Trophoblast cell (in vitro differentiated cells and primary cell): ENCODE data around the gene APOH.

Source experiments
- DNase-seq, 2 donors: peaks; one replicate each; pipeline ENCODE4 v3.0.0-alpha.2; 2016
- H2AFZ ChIP-seq: 2 replicates; pipeline ENCODE4 v1.6.1; 2013; ENCODE audit warnings: low read length, moderate library complexity, mild to moderate bottlenecking; ENCODE audit not compliant: insufficient read depth, poor library complexity
- H2AK5ac ChIP-seq: 2 replicates; pipeline ENCODE4 v1.6.1; 2013; ENCODE audit warnings: mild to moderate bottlenecking, low read length
- H2BK120ac ChIP-seq: 2 replicates; pipeline ENCODE4 v1.6.1; 2013; ENCODE audit warnings: low read length, mild to moderate bottlenecking, moderate library complexity; ENCODE audit not compliant: insufficient read depth, poor library complexity
- H2BK12ac ChIP-seq: 2 replicates; pipeline ENCODE4 v1.6.1; 2013; ENCODE audit warnings: mild to moderate bottlenecking, low read length, moderate library complexity
- H2BK5ac ChIP-seq: 2 replicates; pipeline ENCODE4 v1.6.1; 2013; ENCODE audit warnings: low read length, low read depth, moderate library complexity, mild to moderate bottlenecking; ENCODE audit not compliant: poor library complexity
- H3K14ac ChIP-seq: 2 replicates; pipeline ENCODE4 v1.6.1; 2013; ENCODE audit warnings: mild to moderate bottlenecking, low read length
- H3K18ac ChIP-seq: 2 replicates; pipeline ENCODE4 v1.6.1; 2013; ENCODE audit warnings: mild to moderate bottlenecking, low read length
- H3K23ac ChIP-seq: 2 replicates; pipeline ENCODE4 v1.6.1; 2013; ENCODE audit warnings: low read length
- H3K27ac ChIP-seq: 2 replicates; pipeline ENCODE4 v1.5.1; 2013; ENCODE audit warnings: low read depth, mild to moderate bottlenecking, inconsistent platforms, low read length, moderate library complexity
- H3K27me3 ChIP-seq: 2 replicates; pipeline ENCODE4 v1.6.1; 2013; ENCODE audit warnings: inconsistent platforms, mild to moderate bottlenecking, low read length, moderate library complexity; ENCODE audit not compliant: insufficient read depth
- H3K36me3 ChIP-seq, 2 experiments: 1 replicate in 1 of 2; 2 replicates in 1 of 2; pipeline ENCODE4 v1.6.1; 2013; ENCODE audit warnings: low read length in 2 of 2, mild to moderate bottlenecking in 2 of 2, moderate library complexity in 1 of 2; ENCODE audit not compliant: insufficient read depth in 2 of 2, control insufficient read depth in 1 of 2
- H3K4ac ChIP-seq: 2 replicates; pipeline ENCODE4 v1.6.1; 2013; ENCODE audit warnings: low read depth, mild to moderate bottlenecking, low read length, moderate library complexity
- H3K4me1 ChIP-seq, 2 experiments: 1 replicate in 1 of 2; 2 replicates in 1 of 2; pipeline ENCODE4 v1.6.1; 2013; ENCODE audit warnings: low read length in 2 of 2, mild to moderate bottlenecking in 2 of 2, moderate library complexity in 1 of 2; ENCODE audit not compliant: insufficient read depth in 2 of 2, control insufficient read depth in 1 of 2
- H3K4me2 ChIP-seq: 2 replicates; pipeline ENCODE4 v1.6.1; 2013; ENCODE audit warnings: inconsistent platforms, mild to moderate bottlenecking, low read length, moderate library complexity
- H3K4me3 ChIP-seq: 2 replicates; pipeline ENCODE4 v1.5.1; 2013; ENCODE audit warnings: mild to moderate bottlenecking, low read depth, low read length, inconsistent platforms
- H3K79me1 ChIP-seq: one replicate; pipeline ENCODE4 v1.6.1; 2013; ENCODE audit warnings: low read length
- H3K79me2 ChIP-seq: 2 replicates; pipeline ENCODE4 v1.6.1; 2013; ENCODE audit warnings: low read length, mild to moderate bottlenecking; ENCODE audit not compliant: control insufficient read depth, insufficient read depth, poor library complexity
- H3K9ac ChIP-seq: 2 replicates; pipeline ENCODE4 v1.6.1; 2013; ENCODE audit warnings: mild to moderate bottlenecking, low read length
- H3K9me3 ChIP-seq: 2 replicates; pipeline ENCODE4 v1.6.1; 2013; ENCODE audit warnings: low read depth, mild to moderate bottlenecking, control low read depth, inconsistent platforms, low read length; ENCODE audit not compliant: insufficient read depth
- H4K12ac ChIP-seq: 2 replicates; pipeline ENCODE4 v1.6.1; 2013; ENCODE audit warnings: low read depth, mild to moderate bottlenecking, low read length, moderate library complexity
- H4K8ac ChIP-seq: 2 replicates; pipeline ENCODE4 v1.6.1; 2013; ENCODE audit warnings: low read depth, mild to moderate bottlenecking, low read length, moderate library complexity
- H4K91ac ChIP-seq: one replicate; pipeline ENCODE4 v1.6.1; 2013; ENCODE audit warnings: low read depth, mild to moderate bottlenecking, low read length, moderate library complexity
- WGBS: extraction: QIAGEN DNeasy Blood & Tissue Kit; methylation state at CpG from one replicate; pipeline ENCODE4 v1.1.7; 2013; ENCODE audit warnings: missing lambda C conversion rate; ENCODE audit not compliant: insufficient read length, insufficient coverage; ENCODE audit errors: extremely low coverage; 5-methylcytosine and 5-hydroxymethylcytosine counted together

APOH gene

DNA sequence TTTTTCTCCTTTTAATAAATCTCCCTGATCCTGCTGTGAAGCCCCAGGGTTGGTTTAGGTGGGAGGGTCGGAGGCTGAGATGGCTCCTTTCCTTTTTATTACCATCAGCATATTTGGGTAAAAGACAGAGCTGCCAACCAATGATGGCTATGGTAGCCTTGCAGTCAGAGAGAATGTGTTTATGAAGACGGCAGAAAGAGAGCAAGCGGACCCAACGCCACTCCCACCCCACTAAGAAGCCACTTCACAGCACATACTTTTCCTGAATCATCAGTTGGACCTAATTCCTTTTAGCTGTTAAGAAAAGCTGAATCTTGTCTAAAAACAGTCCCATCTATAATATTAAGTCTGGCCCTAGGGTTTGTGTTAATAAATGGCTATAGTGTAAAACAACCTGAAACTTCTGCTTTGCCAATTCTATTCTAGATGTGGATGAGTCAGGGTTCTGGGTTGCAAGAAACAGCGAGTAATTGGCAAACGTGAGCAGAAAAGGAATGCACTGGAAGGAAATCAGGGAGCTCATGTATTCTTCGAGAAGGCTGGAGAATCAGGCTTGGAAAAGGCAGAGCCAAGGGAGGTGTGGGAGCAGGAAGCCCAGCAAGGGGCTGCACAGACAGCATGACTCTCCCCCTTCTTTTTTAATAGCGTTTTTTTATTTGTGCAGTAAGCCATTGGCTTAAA lies 39.2 kb upstream of the APOH start:
- no CpG with 5 or more reads among the region's 8 CpGs for WGBS
- no peak overlapping the region for H2AFZ ChIP-seq
- H2BK120ac ChIP-seq = no peak overlapping the region
- H2AK5ac ChIP-seq = no peak overlapping the region
- no peak overlapping the region for H2BK5ac ChIP-seq
- no peak overlapping the region for H2BK12ac ChIP-seq
- H3K9ac ChIP-seq = no peak overlapping the region
- no peak overlapping the region for H4K8ac ChIP-seq
- no peaks in the 10 kb centered on the region for H3K9me3 ChIP-seq
- no peaks in the 10 kb centered on the region for H3K79me1 ChIP-seq
- no peak overlapping the region for H3K4ac ChIP-seq
- H3K79me2 ChIP-seq = no peaks in the 10 kb centered on the region
- H3K27ac ChIP-seq = no peak overlapping the region
- no peaks in the 10 kb centered on the region for H3K36me3 ChIP-seq
- H3K4me3 ChIP-seq = no peak overlapping the region
- no peak overlapping the region for H3K4me2 ChIP-seq
- no peak overlapping the region for H4K12ac ChIP-seq
- H3K14ac ChIP-seq = no peak overlapping the region
- H4K91ac ChIP-seq = no peak overlapping the region
- DNase-seq = peak in 1 of 2 donors; percentile 14
- no peaks in the 10 kb centered on the region for H3K4me1 ChIP-seq
- H3K23ac ChIP-seq = no peak overlapping the region
- H3K18ac ChIP-seq = no peak overlapping the region
- no peaks in the 10 kb centered on the region for H3K27me3 ChIP-seq

DNA sequence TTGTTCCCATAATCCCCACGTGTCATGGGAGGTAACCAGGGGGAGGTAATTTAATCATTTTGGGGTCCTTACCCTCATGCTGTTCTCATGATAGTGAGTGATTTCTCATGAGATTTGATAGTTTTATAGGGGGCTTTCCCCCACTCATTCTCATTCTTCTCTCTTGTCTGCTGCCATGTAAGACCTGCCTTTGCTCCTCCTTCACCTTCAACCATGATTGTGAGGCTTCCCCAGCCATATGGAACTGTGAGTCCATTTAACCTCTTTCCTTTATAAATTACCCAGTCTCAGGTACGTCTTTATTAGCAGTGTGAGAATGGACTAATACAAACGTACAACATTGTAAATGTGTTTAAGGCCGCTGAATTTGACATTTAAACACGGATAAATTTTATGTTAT lies 35.5 kb upstream of the APOH start:
- no peak overlapping the region for H4K12ac ChIP-seq
- H3K4me1 ChIP-seq = no peaks in the 10 kb centered on the region
- no peak overlapping the region for H3K18ac ChIP-seq
- no peak overlapping the region for H3K4ac ChIP-seq
- H3K14ac ChIP-seq = no peak overlapping the region
- no peak overlapping the region for H3K9ac ChIP-seq
- no peak overlapping the region for H2BK12ac ChIP-seq
- DNase-seq = no peak
- no peak overlapping the region for H3K4me3 ChIP-seq
- no peak overlapping the region for H2BK5ac ChIP-seq
- H2AFZ ChIP-seq = no peak overlapping the region
- H2AK5ac ChIP-seq = no peak overlapping the region
- no peaks in the 10 kb centered on the region for H3K36me3 ChIP-seq
- WGBS = no CpG with 5 or more reads among the region's 5 CpGs
- no peak overlapping the region for H4K8ac ChIP-seq
- H3K79me2 ChIP-seq = no peaks in the 10 kb centered on the region
- H3K9me3 ChIP-seq = no peaks in the 10 kb centered on the region
- H3K27me3 ChIP-seq = no peaks in the 10 kb centered on the region
- no peak overlapping the region for H2BK120ac ChIP-seq
- H4K91ac ChIP-seq = no peak overlapping the region
- H3K4me2 ChIP-seq = no peak overlapping the region
- no peak overlapping the region for H3K27ac ChIP-seq
- H3K79me1 ChIP-seq = no peaks in the 10 kb centered on the region
- H3K23ac ChIP-seq = no peak overlapping the region

DNA sequence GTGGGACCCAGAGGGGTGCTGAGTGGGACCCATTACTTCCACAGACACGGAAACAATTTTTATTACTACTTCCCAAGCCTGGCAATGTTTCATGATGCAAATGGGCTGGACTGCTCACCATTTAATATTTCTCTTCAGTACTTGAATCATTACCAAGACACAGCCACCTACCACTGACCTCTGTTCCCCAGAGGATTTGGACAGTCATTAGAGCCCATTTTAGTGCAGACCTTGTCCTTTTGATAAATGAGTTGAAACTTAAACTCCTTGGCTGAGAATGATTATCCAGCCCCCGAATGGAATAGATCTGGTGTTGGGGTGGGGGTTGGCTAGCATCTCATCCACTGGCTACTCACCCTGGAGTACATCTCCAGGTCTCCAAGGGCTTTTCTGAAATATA lies 33.6 kb upstream of the APOH start:
- H3K9me3 ChIP-seq = no peaks in the 10 kb centered on the region
- H3K9ac ChIP-seq = no peak overlapping the region
- no peak overlapping the region for H3K4me2 ChIP-seq
- H3K14ac ChIP-seq = no peak overlapping the region
- H2AK5ac ChIP-seq = no peak overlapping the region
- H3K4ac ChIP-seq = no peak overlapping the region
- H3K23ac ChIP-seq = no peak overlapping the region
- no CpG with 5 or more reads among the region's 2 CpGs for WGBS
- no peaks in the 10 kb centered on the region for H3K79me1 ChIP-seq
- H2BK5ac ChIP-seq = no peak overlapping the region
- H3K79me2 ChIP-seq = no peaks in the 10 kb centered on the region
- no peak for DNase-seq
- no peaks in the 10 kb centered on the region for H3K4me1 ChIP-seq
- no peak overlapping the region for H4K91ac ChIP-seq
- H3K18ac ChIP-seq = no peak overlapping the region
- H2AFZ ChIP-seq = no peak overlapping the region
- H3K27ac ChIP-seq = no peak overlapping the region
- no peak overlapping the region for H2BK120ac ChIP-seq
- no peaks in the 10 kb centered on the region for H3K36me3 ChIP-seq
- H3K4me3 ChIP-seq = no peak overlapping the region
- H2BK12ac ChIP-seq = no peak overlapping the region
- no peak overlapping the region for H4K12ac ChIP-seq
- no peak overlapping the region for H4K8ac ChIP-seq
- no peaks in the 10 kb centered on the region for H3K27me3 ChIP-seq

DNA sequence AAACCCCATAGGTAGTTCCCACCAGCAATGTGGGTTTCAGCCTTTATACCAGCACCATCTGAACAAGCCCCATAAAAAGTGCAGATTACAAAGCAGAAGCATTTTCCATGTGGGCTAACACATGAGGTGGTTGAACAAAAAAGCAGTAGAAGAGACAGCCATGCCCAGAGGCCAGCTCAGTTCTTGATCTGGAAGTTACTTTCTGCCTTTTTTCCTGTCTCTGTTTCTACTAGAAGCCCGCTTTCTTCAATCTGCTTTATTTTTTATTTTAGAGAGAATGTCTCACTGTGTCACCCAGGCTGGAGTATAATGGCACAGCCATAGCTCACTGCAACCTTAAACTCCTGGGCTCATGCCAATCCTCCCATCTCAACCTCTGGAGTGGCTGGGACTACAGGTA lies 31.5 kb upstream of the APOH start:
- Histone ChIP-seq H3K14ac (no peak overlapping the region), H4K12ac (no peak overlapping the region), H3K9ac (no peak overlapping the region), H4K91ac (no peak overlapping the region), H2AFZ (no peak overlapping the region), H3K79me2 (no peaks in the 10 kb centered on the region), H3K9me3 (no peaks in the 10 kb centered on the region), H3K4me2 (no peak overlapping the region), H2BK12ac (no peak overlapping the region), H2AK5ac (no peak overlapping the region), H3K4me3 (no peak overlapping the region), H3K36me3 (no peaks in the 10 kb centered on the region), H2BK5ac (no peak overlapping the region), H3K4ac (no peak overlapping the region), H2BK120ac (no peak overlapping the region), H3K27me3 (no peaks in the 10 kb centered on the region), H3K23ac (no peak overlapping the region), H3K18ac (no peak overlapping the region), H3K27ac (no peak overlapping the region), H3K4me1 (no peaks in the 10 kb centered on the region), H3K79me1 (no peaks in the 10 kb centered on the region), H4K8ac (no peak overlapping the region)
- DNase-seq = no peak
- WGBS = no CpG with 5 or more reads among the region's 1 CpG
